HepG2 (cell line): ENCODE measurements around the gene GUCY2D. TPM values are rescaled to one million over a fixed set of nuclear protein-coding genes. Genes with fewer than 3 reads are reported as not detected.

Experiments
- ATAC-seq: fragments of 200-7000 bp; cut with Tn5 transposase; 3 replicates; pipeline ENCODE4 v1.9.1; 2020; ENCODE audit warnings: mild to moderate bottlenecking, moderate library complexity
- BruUV-seq: library from RNA; stranded (reverse); fragments of 400-500 nt; replicated peaks from 2 replicates; lab custom pipeline; 2021; lab: Mats Ljungman, UMichigan
- CTCF ChIA-PET: fragments of 300-600 bp; formaldehyde crosslinking; extraction: SDS; loops from one replicate; lab custom pipeline; 2021; ENCODE audit warnings: low total read pairs, inconsistent platforms, low intra/inter-chr PET ratio; lab: Yijun Ruan, JAX
- POLR2A ChIA-PET: fragments of 350-600 bp; sonication (Branson Sonifier 250); formaldehyde crosslinking; loops from one replicate; lab custom pipeline; 2020; ENCODE audit warnings: antibody characterized with exemption, inconsistent platforms; lab: Yijun Ruan, JAX
- DNase-seq: peaks from one replicate; pipeline ENCODE4 v3.0.0-alpha.2; 2015; ENCODE audit warnings: low spot score
- FAIRE-seq: peaks from 3 replicates; lab custom pipeline; 2011; peaks lifted over from hg19 to GRCh38; lab: Jason Lieb, UNC
- H2AFZ ChIP-seq: one replicate; pipeline ENCODE4 v1.6.1; 2011; ENCODE audit warnings: low read length, inconsistent platforms
- H3K27ac ChIP-seq: fragments of 300-600 bp; 3 replicates; pipeline ENCODE4 v1.8.0; 2011; ENCODE audit warnings: mixed run types, mild to moderate bottlenecking, mixed read lengths, low read length, inconsistent platforms; ENCODE audit not compliant: insufficient read depth; ENCODE audit errors: extremely low read length
- H3K27me3 ChIP-seq, 2 experiments: fragments of 200-600 bp in 1 of 2; 2 replicates in 1 of 2; 3 replicates in 1 of 2; pipeline versions ENCODE4 v1.6.0 to v1.8.0; 2011; ENCODE audit warnings: low read length in 2 of 2, mild to moderate bottlenecking in 2 of 2, moderate library complexity in 2 of 2, inconsistent platforms in 1 of 2; ENCODE audit not compliant: insufficient read depth in 2 of 2, control insufficient read depth in 1 of 2
- H3K36me3 ChIP-seq, 2 experiments: fragments of 200-600 bp in 1 of 2; replicated peaks in 1 of 2; 2 replicates in 1 of 2; 3 replicates in 1 of 2; pipeline versions ENCODE4 v1.5.1 to v1.8.0; 2011; ENCODE audit warnings: low read length in 2 of 2, inconsistent platforms in 1 of 2; ENCODE audit not compliant: insufficient read depth in 2 of 2, control insufficient read depth in 1 of 2
- H3K4me1 ChIP-seq: 2 replicates; pipeline ENCODE4 v1.5.1; 2012; ENCODE audit warnings: low read length, inconsistent platforms; ENCODE audit not compliant: insufficient read depth
- H3K4me2 ChIP-seq: 2 replicates; pipeline ENCODE4 v1.6.0; 2011; ENCODE audit warnings: low read depth, low read length, inconsistent platforms
- H3K4me3 ChIP-seq, 3 experiments: fragments of 200-600 bp in 1 of 3; sonication (generic), shearing (Covaris generic) in 1 of 3; replicated peaks in 1 of 3; 2 replicates each; pipeline ENCODE4 v1.5.1; 2011 to 2016; ENCODE audit warnings: low read length in 3 of 3, inconsistent platforms in 2 of 3, low read depth in 2 of 3, mild to moderate bottlenecking in 2 of 3, control low read depth in 1 of 3, mixed read lengths in 1 of 3; ENCODE audit not compliant: insufficient read depth in 1 of 3
- H3K79me2 ChIP-seq: one replicate; pipeline ENCODE4 v1.6.1; 2011; ENCODE audit warnings: low read length, inconsistent platforms; ENCODE audit not compliant: insufficient read depth
- H3K9ac ChIP-seq: 2 replicates; pipeline ENCODE4 v1.6.0; 2011; ENCODE audit warnings: mild to moderate bottlenecking, low read depth, low read length, inconsistent platforms; ENCODE audit not compliant: insufficient read depth
- H3K9me3 ChIP-seq: 2 replicates; pipeline ENCODE4 v1.5.1; 2012; ENCODE audit warnings: mild to moderate bottlenecking, low read length
- H4K20me1 ChIP-seq: 2 replicates; pipeline ENCODE4 v1.6.0; 2011; ENCODE audit warnings: inconsistent platforms, mild to moderate bottlenecking, low read length, moderate library complexity; ENCODE audit not compliant: insufficient read depth
- KAT7 ChIP-seq: IDR thresholded peaks from 2 replicates; pipeline ENCODE4 v1.6.1; 2018; ENCODE audit warnings: borderline replicate concordance, missing compliant biosample characterization
- KMT2A ChIP-seq: sonication (generic); formaldehyde crosslinking; IDR thresholded peaks from 2 replicates; pipeline ENCODE4 v1.4.0; 2020; ENCODE audit warnings: missing genetic modification reagents
- MBD4 ChIP-seq: IDR thresholded peaks from 2 replicates; pipeline ENCODE4 v1.6.1; 2012; ENCODE audit warnings: low read length, inconsistent platforms, borderline replicate concordance
- MYC ChIP-seq: sonication (generic); formaldehyde crosslinking; IDR thresholded peaks from 2 replicates; pipeline ENCODE4 v1.9.0; 2021; ENCODE audit warnings: missing genetic modification reagents, borderline replicate concordance
- PAF1 ChIP-seq: IDR thresholded peaks from 2 replicates; pipeline ENCODE4 v1.6.1; 2016; ENCODE audit warnings: missing genetic modification reagents, missing compliant biosample characterization
- POLR2AphosphoS2 ChIP-seq: IDR thresholded peaks from 2 replicates; pipeline ENCODE4 v1.6.1; 2011; ENCODE audit warnings: low read depth, low read length, improper control_type of control experiment
- THAP9 ChIP-seq: sonication (generic); formaldehyde crosslinking; IDR thresholded peaks from 2 replicates; pipeline ENCODE4; 2020; ENCODE audit warnings: missing genetic modification reagents, mild to moderate bottlenecking, borderline replicate concordance
- ZBTB10 ChIP-seq: sonication (generic); formaldehyde crosslinking; IDR thresholded peaks from 2 replicates; pipeline ENCODE4 v1.4.0; 2020; ENCODE audit warnings: missing genetic modification reagents, borderline replicate concordance
- ZFAT ChIP-seq: sonication (generic); formaldehyde crosslinking; conservative IDR thresholded peaks from 2 replicates; pipeline ENCODE4 v1.8.1; 2023; ENCODE audit warnings: missing genetic modification reagents, inconsistent platforms
- ZFP36 ChIP-seq: fragments of 150-350 bp; IDR thresholded peaks from 2 replicates; pipeline ENCODE4 v1.6.1; 2018; ENCODE audit warnings: borderline replicate concordance, low read length, low read depth; ENCODE audit not compliant: partially characterized antibody
- ZNF329 ChIP-seq: sonication (generic); formaldehyde crosslinking; IDR thresholded peaks from 2 replicates; pipeline ENCODE4 v1.9.0; 2021; ENCODE audit warnings: low read depth, mild to moderate bottlenecking, missing genetic modification reagents
- ZNF773 ChIP-seq: sonication (generic); formaldehyde crosslinking; IDR thresholded peaks from 2 replicates; pipeline ENCODE4 v1.4.0; 2020; ENCODE audit warnings: missing genetic modification reagents, borderline replicate concordance
- ZNF781 ChIP-seq: sonication (generic); formaldehyde crosslinking; IDR thresholded peaks from 2 replicates; pipeline ENCODE4 v1.5.1; 2020; ENCODE audit warnings: borderline replicate concordance, mild to moderate bottlenecking, missing genetic modification reagents; ENCODE audit errors: not compliant biosample characterization
- WGBS: methylation state at CpG from one replicate; pipeline ENCODE4 v1.1.6; 2017; ENCODE audit warnings: low lambda C conversion rate; 5-methylcytosine and 5-hydroxymethylcytosine counted together
- in situ Hi-C: cut with HindIII; loops from 2 replicates; pipeline ENCODE4 v1.10.0; 2017; ENCODE audit warnings: low pct_unique_long_range_greater_than_20kb; ENCODE audit not compliant: extremely low pct_ligation_motif_present
- intact Hi-C: fragments of 100-400 bp; cut with micrococcal nuclease; formaldehyde crosslinking; loops from one replicate; pipeline ENCODE4 v1.10.0; 2022; ENCODE audit not compliant: unreplicated experiment
- polyA plus RNA-seq, 8 experiments: library from polyadenylated mRNA; depleted of rRNA in 3 of 8; stranded (reverse) in 7 of 8; unstranded in 1 of 8; fragments of >200 nt; fragmentation: Illumina TruSeq in 4 of 8; extraction: Trizol in 4 of 8; gene quantifications; 2 replicates each; pipeline versions ENCODE4 v1.2.1 to v1.2.3, GENCODE V29; 2011 to 2016; ENCODE audit warnings: low read depth in 4 of 8, missing spikeins in 1 of 8, mixed read lengths in 1 of 8; ENCODE audit not compliant: insufficient read depth in 1 of 8
- total RNA-seq, 5 experiments: library from RNA; depleted of rRNA; stranded (reverse); fragments of >200 nt; fragmentation: Illumina TruSeq; extraction: Trizol; gene quantifications; 2 replicates each; pipeline ENCODE4 v1.2.3, GENCODE V29; 2016; ENCODE audit warnings: low read depth in 1 of 5
- TF ChIP-seq, protein P1 (sequence below): sonication (generic); formaldehyde crosslinking; IDR thresholded peaks from 2 replicates; pipeline ENCODE4 v1.5.1; 2020; ENCODE audit warnings: missing genetic modification reagents, mild to moderate bottlenecking, borderline replicate concordance

GUCY2D gene
- total and polyA plus RNA-seq, 2 of the 13 experiments (the other 11 are each of a cell fraction or from before 2014, with no cell fraction given) = not detected

GRCh38 chr17:8012996-8013640, 10.7 kb downstream of the GUCY2D start (continued):
- no peak for TF ChIP-seq PAF1 (CRISPR knock-in tag)

DNA sequence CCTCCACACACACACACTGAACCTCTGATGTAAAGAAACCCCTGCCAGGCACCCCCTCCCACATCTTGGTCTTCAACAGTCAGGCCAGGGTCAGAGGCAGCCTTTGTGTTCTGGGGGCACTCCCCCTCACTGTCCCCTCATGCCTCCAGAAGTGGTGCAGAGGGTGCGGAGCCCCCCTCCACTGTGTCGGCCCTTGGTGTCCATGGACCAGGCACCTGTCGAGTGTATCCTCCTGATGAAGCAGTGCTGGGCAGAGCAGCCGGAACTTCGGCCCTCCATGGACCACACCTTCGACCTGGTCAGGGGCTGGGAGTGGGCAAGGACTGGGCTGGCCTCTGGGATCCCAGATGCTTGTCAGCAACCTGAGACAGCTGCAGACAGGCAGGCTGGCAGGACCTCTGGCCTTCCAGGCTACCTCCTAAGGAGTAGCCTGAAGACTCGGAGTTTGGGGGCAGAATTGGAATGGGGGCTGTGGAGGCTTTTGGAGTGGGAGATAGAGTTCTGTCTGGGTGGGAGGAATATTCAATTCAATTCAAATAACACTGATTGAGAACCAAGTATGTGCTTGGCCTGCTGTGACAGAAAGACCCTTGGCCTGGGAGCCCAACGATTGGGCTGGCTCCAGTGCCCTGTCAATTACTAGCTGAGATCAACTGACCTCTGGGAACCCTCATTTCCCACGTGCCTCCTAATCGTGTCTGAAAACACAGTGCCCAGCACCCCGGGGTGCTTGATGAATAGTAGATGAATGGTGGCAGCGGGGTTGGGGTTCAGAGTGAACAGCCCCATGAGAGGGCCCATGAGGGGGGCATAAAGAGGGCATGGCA, 11.5 kb downstream of the GUCY2D start:
- Histone ChIP-seq H2AFZ (no peak overlapping the region), H3K4me2 (no peak overlapping the region), H3K9ac (no peak overlapping the region), H3K27me3 (peaks cover 1 to 55% of the 10 kb centered on the region in 2 experiments; a peak in 4 of 5 replicates), H3K4me1 (peaks cover 19% of the 10 kb centered on the region), H4K20me1 (no peaks in the 10 kb centered on the region), H3K79me2 (no peaks in the 10 kb centered on the region), H3K9me3 (no peaks in the 10 kb centered on the region), H3K27ac (no peak overlapping the region), H3K4me3 (no peak overlapping the region), H3K36me3 (no peaks in the 10 kb centered on the region)
- in situ Hi-C loops (no loop called here), intact Hi-C loops (no loop called here)
- 73% methylated on average over 3 of the region's 12 CpGs for WGBS
- FAIRE-seq = no peak
- no peak for ATAC-seq
- DNase-seq = no peak
- CTCF ChIA-PET = no interaction called here
- BruUV-seq = no TSS peak
- POLR2A ChIA-PET = no interaction called here
- TF ChIP-seq ZBTB10 (CRISPR knock-in tag) (no peak), KMT2A (CRISPR knock-in tag) (no peak), ZNF773 (CRISPR knock-in tag) (no peak), MYC (CRISPR knock-in tag) (no peak), KAT7 (CRISPR knock-in tag) (no peak), ZNF781 (no peak), ZNF329 (CRISPR knock-in tag) (no peak), MBD4 (no peak), ZFAT (CRISPR knock-in tag) (no peak), POLR2AphosphoS2 (no peak), THAP9 (CRISPR knock-in tag) (no peak), ZFP36 (no peak)
- TF ChIP-seq, protein P1, sequence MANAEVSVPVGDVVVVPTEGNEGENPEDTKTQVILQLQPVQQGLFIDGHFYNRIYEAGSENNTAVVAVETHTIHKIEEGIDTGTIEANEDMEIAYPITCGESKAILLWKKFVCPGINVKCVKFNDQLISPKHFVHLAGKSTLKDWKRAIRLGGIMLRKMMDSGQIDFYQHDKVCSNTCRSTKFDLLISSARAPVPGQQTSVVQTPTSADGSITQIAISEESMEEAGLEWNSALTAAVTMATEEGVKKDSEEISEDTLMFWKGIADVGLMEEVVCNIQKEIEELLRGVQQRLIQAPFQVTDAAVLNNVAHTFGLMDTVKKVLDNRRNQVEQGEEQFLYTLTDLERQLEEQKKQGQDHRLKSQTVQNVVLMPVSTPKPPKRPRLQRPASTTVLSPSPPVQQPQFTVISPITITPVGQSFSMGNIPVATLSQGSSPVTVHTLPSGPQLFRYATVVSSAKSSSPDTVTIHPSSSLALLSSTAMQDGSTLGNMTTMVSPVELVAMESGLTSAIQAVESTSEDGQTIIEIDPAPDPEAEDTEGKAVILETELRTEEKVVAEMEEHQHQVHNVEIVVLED (CRISPR knock-in tag) = no peak
